HG03060 (cell line): Measurements from ENCODE around the gene SLC66A2.
"Not testable (repeated sequence)": the region's sequence is repeated elsewhere in the genome, so short reads cannot be mapped to it uniquely, and the experiment has no call there.

Experiments used
- ATAC-seq: cut with Tn5 transposase; IDR thresholded peaks from one replicate; pipeline ENCODE4 v1.9.1; 2021; ENCODE audit warnings: low read depth, moderate number of reproducible peaks; ENCODE audit not compliant: unreplicated experiment

The SLC66A2 gene

DNA sequence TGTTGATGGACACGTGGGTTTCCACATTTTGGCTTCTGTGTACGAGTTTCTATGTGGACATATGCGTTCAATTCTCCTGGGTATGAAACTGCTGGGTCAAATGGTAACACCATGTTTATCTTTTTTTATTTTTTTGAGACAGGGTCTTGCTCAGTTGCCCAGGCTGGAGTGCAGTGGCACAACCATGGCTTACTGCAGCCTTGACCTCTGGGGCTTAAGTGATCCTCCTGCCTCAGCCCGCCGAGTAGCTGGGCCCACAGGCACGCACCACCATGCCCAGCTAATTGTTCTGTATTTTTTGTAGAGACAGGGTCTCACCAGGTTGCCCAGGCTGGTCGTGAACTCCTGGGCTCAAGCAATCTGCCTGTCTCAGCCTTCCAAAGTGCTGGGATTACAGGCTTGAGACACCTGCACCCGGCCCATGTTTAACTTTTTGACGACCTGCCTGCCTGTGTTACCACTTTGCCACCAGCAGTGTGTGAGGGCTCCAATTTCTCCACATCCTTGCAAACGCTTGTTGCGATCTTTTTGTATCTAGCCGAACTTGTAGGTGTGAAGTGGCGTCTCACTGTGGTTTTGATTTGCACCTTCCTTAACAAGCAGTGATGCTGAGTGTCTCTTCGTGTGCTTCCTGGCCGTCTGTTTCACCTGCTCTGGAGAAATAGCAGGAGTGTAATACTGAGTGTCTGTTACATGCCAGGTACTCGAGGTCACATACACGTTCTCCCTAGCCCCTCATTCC lies 19.9 kb upstream of the SLC66A2 start:
- ATAC-seq = no peak

DNA sequence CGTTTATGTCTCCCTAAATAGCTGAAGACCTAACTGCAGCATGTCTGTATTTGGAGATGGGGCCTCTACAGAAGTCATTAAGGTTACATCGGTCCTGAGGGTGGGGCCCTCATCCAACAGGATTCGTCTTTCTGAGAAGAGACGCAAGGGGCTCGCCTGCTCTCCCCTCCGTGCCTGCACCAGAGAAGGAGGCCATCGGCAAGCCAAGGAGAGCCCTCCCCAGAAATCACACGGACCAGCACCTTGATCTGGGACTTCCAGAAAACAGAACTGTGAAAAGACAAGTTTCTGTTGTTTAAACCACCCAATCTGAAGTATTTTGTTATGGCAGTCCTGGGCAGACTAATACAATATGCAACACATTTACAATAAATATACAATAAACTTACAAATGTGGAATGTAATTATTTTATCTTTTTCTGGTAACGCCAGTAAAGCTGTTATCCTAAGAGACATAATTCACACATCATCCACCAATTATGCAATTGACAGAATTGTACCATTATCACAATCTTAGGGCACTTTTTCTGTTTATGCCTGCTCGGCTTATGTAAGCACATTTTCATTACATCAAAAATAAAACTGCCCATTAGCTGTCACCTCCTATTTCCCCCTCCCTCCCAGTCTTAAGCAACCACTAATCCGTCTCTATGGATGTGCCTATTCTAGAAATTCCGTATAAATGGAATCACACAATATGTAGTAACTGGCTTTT lies 19.1 kb upstream of the SLC66A2 start:
- no peak for ATAC-seq

DNA sequence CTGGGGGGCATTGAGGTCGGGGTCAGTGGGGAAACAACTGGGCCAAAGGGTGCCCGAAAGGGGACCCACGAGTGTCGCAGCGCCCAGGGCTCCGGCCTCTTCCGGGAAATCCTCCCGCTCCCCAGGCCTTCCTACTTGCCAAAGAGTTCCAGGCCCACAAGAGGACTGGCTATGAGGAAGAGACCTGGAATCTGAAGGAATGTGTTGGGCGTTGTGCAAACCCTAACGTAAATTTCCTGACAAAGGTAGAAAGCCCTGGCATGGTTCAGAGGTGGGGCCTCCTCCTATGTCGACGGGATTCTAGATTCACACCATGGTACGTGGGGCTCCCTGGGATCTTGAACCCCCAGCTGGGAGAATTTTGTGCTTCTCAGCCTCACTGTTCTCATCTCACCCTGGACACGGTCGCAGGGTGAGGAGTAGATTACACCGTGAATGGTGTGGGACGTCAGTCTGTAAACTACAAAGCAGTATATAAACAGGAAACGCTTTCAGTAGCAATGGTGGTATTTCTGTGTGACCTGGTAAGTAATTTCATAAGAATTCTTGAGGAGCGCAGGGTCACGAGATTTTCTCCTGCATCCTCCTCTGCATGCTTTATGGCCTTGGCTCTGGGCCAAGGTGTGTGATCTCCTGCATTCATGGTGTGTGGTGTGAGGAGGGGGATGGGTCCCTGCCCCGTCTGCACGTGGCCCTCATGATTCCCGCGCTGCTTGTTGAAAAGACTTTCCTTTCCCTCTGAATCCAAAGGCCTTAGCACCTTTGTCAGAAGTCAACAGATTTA lies 13.9 kb upstream of the SLC66A2 start:
- ATAC-seq = no peak

DNA sequence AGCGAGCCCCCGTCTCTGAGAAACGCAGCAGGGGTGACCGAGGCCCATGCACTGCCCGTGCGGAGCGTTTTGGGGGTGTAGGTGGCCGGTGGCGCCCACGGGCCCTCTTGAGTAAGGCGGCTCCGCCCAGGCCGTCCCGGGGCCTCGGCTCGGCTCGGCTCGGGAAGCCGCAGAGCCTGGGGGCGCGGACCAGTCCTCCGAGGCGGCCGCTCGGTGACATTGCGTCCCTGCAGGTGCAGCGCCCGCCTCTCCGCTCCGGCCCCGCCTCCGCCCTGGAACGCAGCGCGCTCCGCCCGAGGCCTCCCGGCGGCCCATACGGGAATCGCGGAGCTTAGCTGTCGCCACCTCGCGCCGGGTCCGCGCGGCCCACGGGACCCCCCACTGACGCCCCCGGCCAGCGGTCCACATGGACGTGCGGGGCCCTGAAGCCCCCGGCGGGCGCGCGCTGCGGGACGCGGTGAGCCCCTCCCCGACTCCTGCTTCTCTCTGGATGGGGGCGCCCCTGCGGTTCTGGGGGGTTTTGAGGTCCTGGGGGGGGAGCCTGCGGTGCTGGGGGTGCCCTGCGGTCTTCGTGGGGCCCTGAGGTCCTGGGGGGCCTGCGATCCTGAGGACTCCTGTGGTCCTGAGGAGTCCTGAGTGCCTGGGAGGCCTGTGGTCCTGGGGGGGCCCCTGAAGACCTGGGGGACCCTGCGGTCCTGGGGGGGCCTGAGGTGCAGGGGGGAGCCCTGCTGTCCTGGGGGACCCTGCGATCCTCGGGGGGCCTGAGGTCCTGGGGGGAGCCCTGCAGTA lies 13.1 kb upstream of the SLC66A2 start, which contains the start of gene HSBP1L1:
HSBP1L1 (plus strand) TSS at position 314 of the 789 bp plus-strand sequence; CDS start at position 407, 93 bp downstream.
- no peak for ATAC-seq

DNA sequence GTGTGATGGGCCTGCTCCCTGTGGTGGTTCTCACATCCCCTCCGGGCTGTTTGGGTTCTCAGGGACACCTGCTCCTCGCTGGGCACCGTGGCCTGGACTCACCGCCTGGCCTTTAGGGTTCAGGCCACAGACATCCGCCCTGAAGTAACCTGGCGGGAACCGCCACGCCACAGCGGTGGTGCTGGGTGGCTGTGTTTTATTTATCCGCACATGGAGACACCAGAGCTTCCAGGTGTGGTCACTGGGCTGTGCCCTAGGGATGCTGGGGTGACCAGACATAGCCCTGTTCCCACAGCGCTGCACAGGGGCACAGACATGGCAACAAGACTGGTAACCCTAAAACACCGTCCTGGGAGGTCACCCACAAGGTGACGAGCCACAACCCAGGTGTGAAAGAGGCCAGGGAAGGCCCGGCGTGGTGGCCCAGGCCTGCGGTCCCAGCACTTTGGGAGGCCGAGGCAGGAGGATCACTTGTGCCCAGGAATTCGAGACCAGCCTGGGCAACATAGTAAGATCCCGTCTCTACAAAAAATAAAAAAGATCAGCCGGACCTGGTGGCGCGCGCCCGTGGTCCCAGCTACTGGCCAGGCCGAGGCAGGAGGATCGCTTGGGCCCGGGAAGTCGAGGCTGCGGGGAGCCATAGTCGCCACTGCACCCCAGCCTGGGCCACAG lies 12.3 kb upstream of the SLC66A2 start:
- no peak for ATAC-seq

DNA sequence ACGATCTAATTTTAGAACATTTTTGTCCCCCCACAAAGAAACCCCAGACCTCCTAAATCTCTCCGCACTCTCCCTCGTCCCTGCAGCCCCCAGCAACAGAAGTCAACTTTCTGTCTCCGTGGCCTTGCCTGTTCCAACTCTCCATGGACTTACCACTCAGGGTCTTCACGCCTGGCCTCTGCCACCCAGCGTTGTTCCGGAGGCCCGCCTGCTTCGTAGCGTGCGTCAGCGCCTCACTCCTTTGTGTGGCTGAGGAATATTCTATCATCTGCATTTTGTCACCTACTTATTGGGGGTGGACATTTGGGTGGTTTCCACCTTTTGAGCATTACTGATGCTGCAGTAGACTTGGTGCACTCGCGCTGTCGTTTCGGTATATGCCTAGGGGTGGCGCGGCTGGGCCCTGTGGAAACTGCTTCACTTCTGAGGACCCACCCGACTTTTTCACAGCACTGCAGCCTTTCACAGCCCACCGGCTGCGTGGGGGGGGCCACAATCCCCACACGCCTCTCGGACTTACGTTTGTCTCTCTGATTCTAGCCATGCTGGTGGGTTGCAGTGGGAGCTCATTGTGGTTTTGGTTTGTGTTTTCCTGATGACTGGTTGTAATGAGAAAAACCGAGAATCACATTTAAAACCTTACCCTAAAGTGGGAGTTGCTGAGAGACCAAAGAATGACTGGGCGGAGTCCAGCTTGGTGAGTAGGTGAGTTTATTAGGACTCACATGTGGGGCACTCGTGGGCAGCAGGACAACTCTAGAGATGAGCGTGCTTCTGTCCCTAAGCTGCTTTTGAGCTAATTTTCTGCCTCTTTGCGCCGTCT lies 11.6 kb upstream of the SLC66A2 start:
- peak; percentile 51 for ATAC-seq

DNA sequence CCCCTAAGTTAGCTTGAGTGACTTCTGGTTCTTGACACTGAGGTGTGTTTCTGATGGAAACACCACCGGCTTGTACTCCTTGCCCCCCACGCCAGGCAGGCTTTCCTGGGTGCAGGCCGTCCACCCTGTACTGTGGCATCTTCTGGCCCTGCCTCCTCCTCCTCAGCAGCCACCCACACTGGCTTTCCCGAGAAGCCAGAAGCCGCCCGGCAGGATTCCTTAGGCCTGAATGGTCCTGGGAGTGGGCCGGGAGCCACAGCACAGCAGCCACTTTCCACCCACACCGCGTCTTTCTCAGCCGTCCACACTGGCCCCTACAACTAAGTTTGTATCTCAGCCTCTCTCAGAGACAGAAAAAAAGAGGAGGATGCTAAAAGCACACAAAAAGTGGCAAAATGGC lies 10.9 kb upstream of the SLC66A2 start:
- no peak for ATAC-seq

DNA sequence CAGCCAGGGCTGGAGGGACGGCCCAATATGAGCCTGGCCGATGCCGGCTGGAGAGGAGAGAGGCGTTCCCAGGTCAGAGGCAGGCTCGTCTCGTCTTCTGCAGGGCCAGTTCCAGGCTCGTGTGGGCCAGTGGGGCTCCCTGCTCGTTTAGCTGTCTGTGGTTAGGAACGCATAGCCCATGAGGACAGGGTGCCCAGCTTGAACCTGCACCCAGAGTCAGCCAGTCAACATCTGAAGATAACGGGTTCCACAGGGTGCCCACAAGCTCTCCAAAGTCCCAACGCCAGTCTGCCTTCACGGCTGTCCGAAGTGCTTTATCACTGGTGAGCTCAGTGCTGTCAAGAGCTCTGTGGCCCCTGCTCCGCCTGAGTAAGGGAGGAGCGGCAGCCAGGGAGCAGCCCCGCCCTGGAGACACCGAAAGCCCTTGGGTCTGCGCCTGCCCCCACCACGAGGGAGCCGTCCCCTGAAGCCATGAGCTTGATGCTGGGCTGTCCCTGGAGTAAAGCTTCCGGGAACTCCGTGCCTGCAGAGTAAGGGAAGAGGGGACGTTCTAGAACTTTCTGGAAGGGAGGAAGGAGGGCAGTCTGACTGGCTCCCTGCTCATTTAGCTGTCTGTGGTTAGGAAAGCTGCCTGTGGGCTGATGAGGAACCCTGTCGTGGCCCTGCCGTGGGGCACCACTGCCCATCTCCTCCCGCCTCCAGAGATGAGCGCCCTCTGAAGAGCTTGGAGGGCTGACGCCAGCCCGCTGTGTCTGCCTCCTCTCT lies 10.3 kb upstream of the SLC66A2 start:
- ATAC-seq = no peak

DNA sequence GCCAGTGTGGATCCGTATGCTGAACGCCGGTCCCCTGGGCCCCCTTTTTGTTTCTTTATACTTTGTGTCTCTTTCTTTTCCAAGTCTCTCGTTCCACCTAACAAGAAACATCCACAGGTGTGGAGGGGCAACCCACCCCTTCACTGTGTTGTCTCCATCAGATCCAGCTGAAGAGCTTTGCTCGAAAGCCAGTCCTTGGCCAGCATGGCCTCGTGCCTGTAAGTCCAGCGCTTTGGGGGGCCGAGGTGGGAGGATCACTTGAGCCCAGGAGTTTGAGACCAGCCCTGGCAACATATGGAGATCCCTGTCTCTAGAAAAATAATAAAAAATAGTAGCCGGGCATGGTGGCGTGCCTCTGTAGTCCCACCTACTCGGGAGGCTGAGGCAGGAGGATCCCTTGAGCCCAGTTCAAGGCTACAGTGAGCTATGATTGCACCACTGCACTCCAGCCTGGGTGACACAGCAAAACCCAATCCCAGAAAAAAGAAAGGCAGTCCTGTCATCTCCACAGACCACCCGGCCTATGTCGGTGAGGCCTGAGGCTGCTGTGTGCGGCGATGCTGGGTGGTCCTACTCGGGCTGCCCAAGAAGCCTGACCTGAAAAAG lies 9.6 kb upstream of the SLC66A2 start:
- no peak for ATAC-seq

DNA sequence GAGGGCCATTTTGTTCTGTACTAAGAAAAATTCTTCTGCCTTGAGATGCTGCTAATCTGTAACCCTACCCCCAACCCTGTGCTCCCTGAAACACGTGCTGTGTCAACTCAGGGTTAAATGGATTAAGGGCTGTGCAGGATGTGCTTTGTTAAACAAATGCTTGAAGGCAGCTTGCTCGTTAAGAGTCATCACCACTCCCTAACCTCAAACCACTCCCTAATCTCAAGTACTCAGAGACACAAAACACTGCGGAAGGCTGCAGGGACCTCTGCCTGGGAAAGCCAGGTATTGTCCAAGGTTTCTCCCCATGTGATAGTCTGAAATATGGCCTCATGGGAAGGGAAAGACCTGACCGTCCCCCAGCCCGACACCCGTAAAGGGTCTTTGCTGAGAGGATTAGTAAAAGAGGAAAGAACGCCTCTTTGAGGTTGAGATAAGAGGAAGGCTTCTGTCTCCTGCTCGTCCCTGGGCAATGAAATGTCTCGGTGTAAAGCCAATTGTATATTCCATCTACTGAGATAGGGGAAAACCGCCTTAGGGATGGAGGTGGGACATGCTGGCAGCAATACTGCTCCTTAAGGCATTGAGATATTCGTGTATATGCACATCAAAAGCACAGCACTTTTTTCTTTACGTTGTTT lies 8.8 kb upstream of the SLC66A2 start:
- ATAC-seq = not testable (repeated sequence)

DNA sequence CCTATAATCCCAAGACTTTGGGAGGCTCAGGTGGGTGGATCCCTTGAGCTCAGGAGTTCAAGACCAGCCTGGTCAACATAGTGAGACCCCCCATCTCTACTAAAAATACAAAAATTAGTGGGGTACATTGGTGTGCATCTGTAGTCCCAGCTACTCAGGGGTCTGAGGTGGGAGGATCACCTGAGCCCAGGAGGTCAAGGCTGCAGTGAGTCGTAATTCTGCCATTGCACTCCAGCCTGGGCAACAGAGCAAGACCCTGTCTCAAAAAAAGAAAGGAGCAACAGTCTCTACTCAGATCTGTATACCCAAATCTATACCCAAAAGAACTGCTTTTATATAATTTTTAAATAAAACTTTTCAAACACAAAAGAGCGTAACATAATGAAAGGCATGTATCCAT lies 7.5 kb upstream of the SLC66A2 start:
- no peak for ATAC-seq

DNA sequence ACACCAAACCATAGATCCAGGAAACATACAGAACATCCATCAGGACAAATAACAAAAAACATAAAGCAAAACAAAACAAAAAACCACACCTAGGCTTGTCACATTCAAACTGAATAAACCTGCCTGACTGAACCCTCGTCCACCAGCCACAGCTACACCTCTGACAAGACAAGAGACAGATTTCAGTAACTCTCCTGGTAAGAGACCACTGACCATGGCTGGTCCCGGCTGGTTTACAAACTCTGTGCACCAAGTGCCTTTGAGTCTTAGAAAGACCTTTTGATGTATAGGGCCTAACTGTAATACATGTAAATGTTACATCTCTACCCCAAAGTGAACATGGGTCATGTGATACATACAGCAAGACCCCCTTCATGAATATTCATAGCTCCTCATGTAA lies 4.8 kb upstream of the SLC66A2 start:
- ATAC-seq = no peak

DNA sequence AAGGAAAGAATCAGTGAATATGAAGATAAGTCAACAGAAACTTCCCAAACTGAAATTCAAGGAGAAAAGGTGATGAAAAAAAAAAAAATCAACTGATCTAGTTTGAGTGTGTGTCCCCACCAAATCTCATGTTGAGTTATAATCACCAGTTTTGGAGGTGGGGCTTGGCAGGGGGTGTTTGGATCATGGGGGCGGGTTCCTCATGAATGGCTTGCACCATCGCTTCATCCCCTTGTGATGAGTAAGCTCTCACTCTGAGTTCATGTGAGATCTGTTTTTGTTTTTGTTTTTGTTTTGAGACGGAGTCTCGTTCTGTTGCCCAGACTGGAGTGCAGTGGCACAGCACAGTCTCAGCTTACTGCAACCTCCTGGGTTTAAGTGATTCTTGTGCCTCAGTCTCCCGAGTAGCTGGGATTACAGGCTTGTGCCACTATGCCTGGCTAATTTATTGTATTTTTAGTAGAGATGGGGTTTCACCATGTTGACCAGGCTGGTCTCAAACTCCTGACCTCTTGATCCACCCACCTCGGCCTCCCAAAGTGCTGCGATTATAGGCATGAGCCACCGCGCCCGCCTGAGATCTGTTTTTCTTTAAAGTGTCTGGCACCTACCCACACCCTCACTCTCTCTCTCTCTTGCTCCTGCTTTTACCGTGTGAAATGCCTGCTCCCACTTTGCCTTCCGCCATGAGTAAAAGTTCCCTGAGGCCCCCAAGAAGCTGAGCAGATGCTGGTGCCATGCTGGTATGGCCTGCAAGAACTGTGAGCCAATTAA lies 4.0 kb upstream of the SLC66A2 start:
- no peak for ATAC-seq

DNA sequence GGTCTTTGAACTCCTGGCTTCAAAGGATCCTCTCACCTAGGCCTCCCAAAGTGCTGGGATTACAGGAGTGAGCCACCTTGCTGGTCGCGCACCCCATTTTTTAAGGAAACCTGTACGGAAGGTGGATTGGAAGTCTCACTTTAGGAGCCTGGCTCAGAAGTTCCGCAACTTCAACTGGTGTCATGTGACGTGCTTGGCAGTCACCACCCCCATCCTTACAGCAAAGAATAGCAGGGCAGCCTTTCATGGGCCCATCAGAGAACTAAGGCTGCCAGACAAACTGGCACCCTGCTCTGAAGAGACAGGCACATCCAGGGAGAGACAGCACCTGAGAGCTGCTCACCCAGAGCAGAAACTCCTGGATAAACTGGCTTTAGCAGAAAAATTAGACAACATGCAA lies 3.3 kb upstream of the SLC66A2 start:
- no peak for ATAC-seq

DNA sequence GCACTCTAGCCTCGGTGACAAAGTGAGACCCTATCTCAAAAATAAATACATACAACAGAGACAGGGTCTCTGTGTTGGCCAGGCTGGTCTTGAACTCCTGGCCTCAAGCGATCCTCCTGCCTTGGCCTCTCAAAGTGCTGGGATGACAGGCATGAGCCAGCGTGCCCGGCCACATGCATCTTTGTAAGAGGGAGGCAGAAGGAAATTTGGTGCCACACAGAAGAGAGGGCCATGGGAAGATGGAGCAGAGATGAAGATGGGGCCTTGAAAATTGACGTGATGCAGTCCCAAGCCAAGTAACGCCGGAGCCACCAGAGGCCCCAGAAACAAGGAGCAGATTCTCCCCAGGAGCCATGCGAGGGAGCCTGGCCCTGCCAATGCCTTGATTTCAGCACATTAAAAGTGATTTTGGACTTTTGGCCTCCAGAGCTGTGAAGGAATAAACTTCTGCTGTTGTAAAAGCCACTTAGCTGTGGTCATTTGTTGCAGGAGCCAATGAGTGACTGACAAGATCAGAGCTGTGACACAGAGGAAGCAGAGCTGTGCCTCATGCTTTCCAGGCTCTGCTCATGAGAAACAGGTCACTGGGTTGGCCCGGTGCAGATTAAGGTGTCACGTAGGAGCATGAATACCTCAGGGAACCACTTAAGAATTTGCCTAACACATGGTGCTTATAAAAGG lies 2.7 kb upstream of the SLC66A2 start:
- no peak for ATAC-seq

DNA sequence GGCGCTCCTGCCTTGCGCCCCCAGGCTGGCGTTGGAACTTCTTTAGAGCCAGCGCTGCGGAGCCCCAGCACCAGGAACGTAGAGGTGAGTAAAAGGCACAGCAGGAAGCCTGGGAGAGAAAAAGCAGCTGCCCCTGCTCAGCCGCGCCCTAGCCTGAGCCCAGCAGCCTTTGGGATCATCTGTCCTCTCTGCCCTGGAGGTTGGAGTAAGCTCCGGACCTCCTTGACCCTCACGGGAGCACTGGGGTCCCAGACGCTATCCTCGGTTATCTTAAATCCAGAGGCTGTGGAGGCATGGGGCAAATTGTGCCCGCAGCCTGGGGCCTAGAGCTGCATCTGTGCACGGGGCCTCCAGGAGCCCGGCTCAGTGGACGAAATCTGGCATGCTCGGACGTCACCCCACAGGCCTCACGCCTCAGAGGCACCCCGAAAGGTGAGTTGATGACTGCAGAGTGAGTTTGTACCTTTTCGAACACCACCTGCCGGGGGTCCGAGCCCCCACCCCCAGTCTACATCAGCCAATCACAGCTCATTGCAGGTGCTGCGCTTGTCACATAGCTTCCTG lies 1.6 kb upstream of the SLC66A2 start:
- ATAC-seq = no peak
